NCI-H128 (cell line): ENCODE data around the gene CIDEC.
"Not testable (repeated sequence)": the region's sequence is repeated elsewhere in the genome, so short reads cannot be mapped to it uniquely, and the experiment has no call there.

Experiments
- DNase-seq: peaks from one replicate; lab custom pipeline; 2025; ENCODE audit not compliant: unreplicated experiment; lab: John Stamatoyannopoulos, UW

The CIDEC gene

GRCh38 chr3:9848860-9849259, 31.2 kb downstream of the CIDEC start:
- DNase-seq: not testable (repeated sequence)

- DNase-seq: not testable (repeated sequence)
Measured at GRCh38 chr3:9847870-9848269, 32.2 kb downstream of the CIDEC start.

GRCh38 chr3:9846931-9847488, 33.0 kb downstream of the CIDEC start:
- no peak for DNase-seq

GRCh38 chr3:9846231-9846630, 33.8 kb downstream of the CIDEC start:
- DNase-seq: no peak

- peak; percentile 80 for DNase-seq
Measured at GRCh38 chr3:9843715-9844438, 36.2 kb downstream of the CIDEC start, which contains the start of gene RPUSD3. TSS of gene RPUSD3 (minus strand) at chr3:9844008. CDS start at chr3:9843990, 18 bp downstream.

- DNase-seq: no peak
Measured at GRCh38 chr3:9841015-9841414, 39.0 kb downstream of the CIDEC start.

GRCh38 chr3:9838856-9839255, 41.2 kb downstream of the CIDEC start:
- no peak for DNase-seq

GRCh38 chr3:9837701-9838582, 42.1 kb downstream of the CIDEC start:
- no peak for DNase-seq

- DNase-seq: no peak
Measured at GRCh38 chr3:9834520-9835380, 45.3 kb downstream of the CIDEC start.

- no peak for DNase-seq
Measured at GRCh38 chr3:9833078-9833477, 47.0 kb downstream of the CIDEC start.

GRCh38 chr3:9831253-9831652, 48.8 kb downstream of the CIDEC start:
- no peak for DNase-seq

- no peak for DNase-seq
Measured at GRCh38 chr3:9828801-9829755, 51.0 kb downstream of the CIDEC start.

- no peak for DNase-seq
Measured at GRCh38 chr3:9826815-9827573, 53.1 kb downstream of the CIDEC start.

GRCh38 chr3:9825451-9826040, 54.5 kb downstream of the CIDEC start:
- no peak for DNase-seq

GRCh38 chr3:9820946-9821345, 59.1 kb downstream of the CIDEC start:
- no peak for DNase-seq

GRCh38 chr3:9820543-9820942, 59.5 kb downstream of the CIDEC start:
- DNase-seq: no peak

- DNase-seq: no peak
Measured at GRCh38 chr3:9818666-9819335, 61.3 kb downstream of the CIDEC start.

GRCh38 chr3:9817436-9817835, 62.6 kb downstream of the CIDEC start:
- DNase-seq: no peak
